Esophagus (tissue), 2 donors: ENCODE measurements around the gene SUN1. TPM values are rescaled to one million over a fixed set of nuclear protein-coding genes. Genes with fewer than 3 reads are reported as not detected.
A peak's percentile ranks its signal among the peaks of the same experiment; 100 is the strongest.
"Not testable (repeated sequence)": the region's sequence is repeated elsewhere in the genome, so short reads cannot be mapped to it uniquely, and the experiment has no call there.

Experiments
- H3K27ac ChIP-seq, 2 donors: one replicate each; pipeline ENCODE4 v1.5.1; 2013; ENCODE audit warnings: low read depth in 2 of 2, mild to moderate bottlenecking in 2 of 2, inconsistent platforms in 1 of 2, low read length in 1 of 2, moderate library complexity in 1 of 2
- H3K27me3 ChIP-seq, 2 donors: one replicate each; pipeline ENCODE4 v1.6.1; 2013; ENCODE audit warnings: low read length in 2 of 2, control low read depth in 1 of 2, mild to moderate bottlenecking in 1 of 2; ENCODE audit not compliant: insufficient read depth in 2 of 2, control insufficient read depth in 1 of 2
- H3K36me3 ChIP-seq, 2 donors: one replicate each; pipeline ENCODE4 v1.6.1; 2013; ENCODE audit warnings: low read length in 1 of 2; ENCODE audit not compliant: control insufficient read depth in 2 of 2, insufficient read depth in 2 of 2
- H3K4me1 ChIP-seq, 2 donors: one replicate each; pipeline ENCODE4 v1.6.1; 2013; ENCODE audit warnings: low read length in 1 of 2; ENCODE audit not compliant: control insufficient read depth in 2 of 2, insufficient read depth in 2 of 2
- H3K4me3 ChIP-seq, 2 donors: one replicate each; pipeline ENCODE4 v1.5.1; 2013; ENCODE audit warnings: low read length in 2 of 2, mild to moderate bottlenecking in 2 of 2, low read depth in 1 of 2, moderate library complexity in 1 of 2
- H3K9me3 ChIP-seq, 2 donors: one replicate each; pipeline ENCODE4 v1.6.1; 2013; ENCODE audit warnings: mild to moderate bottlenecking in 2 of 2, low read depth in 1 of 2, low read length in 1 of 2, moderate library complexity in 1 of 2; ENCODE audit not compliant: control insufficient read depth in 2 of 2, insufficient read depth in 1 of 2
- WGBS, 2 donors: extraction: QIAGEN DNeasy Blood & Tissue Kit; methylation state at CpG; one replicate each; pipeline ENCODE4 v1.1.7; 2013; 5-methylcytosine and 5-hydroxymethylcytosine counted together
- polyA plus RNA-seq, 2 donors: library from polyadenylated mRNA; stranded (reverse); fragments of 200-250 nt; gene quantifications; one replicate each; pipeline ENCODE4 v1.2.3, GENCODE V29; 2013
- donor health status: healthy with polysubstance abuse.
- donor health status: Bipolar disorder and iron deficiency.

Gene SUN1
- polyA plus RNA-seq, 2 donors, result 54.7 to 91.6 TPM

GRCh38 chr7:919114-919442 is 86.8 kb downstream of the SUN1 start:
- H3K4me1 ChIP-seq, result peaks cover 0 to 15% of the 10 kb centered on the region in 2 donors
- 89 to 92% methylated on average over 13 of the region's 13 CpGs for WGBS, 2 donors
- H3K4me3 ChIP-seq, result no peak overlapping the region
- no peak overlapping the region for H3K27ac ChIP-seq
- no peaks in the 10 kb centered on the region for H3K36me3 ChIP-seq
- H3K9me3 ChIP-seq, result no peaks in the 10 kb centered on the region
- no peaks in the 10 kb centered on the region for H3K27me3 ChIP-seq

GRCh38 chr7:919924-920341 is 87.7 kb downstream of the SUN1 start:
- Histone ChIP-seq H3K36me3 (no peaks in the 10 kb centered on the region), H3K9me3 (no peaks in the 10 kb centered on the region), H3K27ac (no peak overlapping the region), H3K4me1 (peaks cover 0 to 9% of the 10 kb centered on the region in 2 donors), H3K27me3 (no peaks in the 10 kb centered on the region), H3K4me3 (no peak overlapping the region)
- 71 to 85% methylated on average over 26 of the region's 26 CpGs for WGBS, 2 donors

GRCh38 chr7:920351-921070 is 88.2 kb downstream of the SUN1 start:
- WGBS, 2 donors, result 77 to 79% methylated on average over 40 of the region's 40 CpGs
- Histone ChIP-seq H3K9me3 (no peaks in the 10 kb centered on the region), H3K4me3 (no peak overlapping the region), H3K27me3 (no peaks in the 10 kb centered on the region), H3K36me3 (no peaks in the 10 kb centered on the region), H3K4me1 (peaks cover under 1 to 9% of the 10 kb centered on the region in 2 donors), H3K27ac (no peak overlapping the region)

GRCh38 chr7:921071-921461 is 88.8 kb downstream of the SUN1 start:
- Histone ChIP-seq H3K27ac (no peak overlapping the region), H3K4me1 (peaks cover 2 to 9% of the 10 kb centered on the region in 2 donors), H3K4me3 (no peak overlapping the region), H3K27me3 (no peaks in the 10 kb centered on the region), H3K36me3 (no peaks in the 10 kb centered on the region), H3K9me3 (no peaks in the 10 kb centered on the region)
- 91 to 92% methylated on average over 15 of the region's 15 CpGs for WGBS, 2 donors

GRCh38 chr7:921581-922333 is 89.5 kb downstream of the SUN1 start:
- Histone ChIP-seq H3K9me3 (no peaks in the 10 kb centered on the region), H3K27ac (no peak overlapping the region), H3K4me1 (peaks cover 2% of the 10 kb centered on the region in 2 donors), H3K4me3 (no peak overlapping the region), H3K36me3 (no peaks in the 10 kb centered on the region), H3K27me3 (no peaks in the 10 kb centered on the region)
- WGBS, 2 donors, result 64 to 67% methylated on average over 36 of the region's 36 CpGs

- no peaks in the 10 kb centered on the region for H3K9me3 ChIP-seq
- H3K36me3 ChIP-seq, result no peaks in the 10 kb centered on the region
- 65 to 66% methylated on average over 26 to 29 of the region's 29 CpGs for WGBS, 2 donors
- H3K27me3 ChIP-seq, result no peaks in the 10 kb centered on the region
- H3K4me1 ChIP-seq, result peaks cover 2% of the 10 kb centered on the region in 2 donors
- no peak overlapping the region for H3K4me3 ChIP-seq
- H3K27ac ChIP-seq, result peak overlapping the region; percentile 45 to 48
Measured at GRCh38 chr7:922334-923107, 90.2 kb downstream of the SUN1 start.

GRCh38 chr7:923108-924041 is 91.1 kb downstream of the SUN1 start:
- H3K27ac ChIP-seq, result peak overlapping the region; percentile 45 to 59
- no peaks in the 10 kb centered on the region for H3K27me3 ChIP-seq
- H3K4me3 ChIP-seq, result no peak overlapping the region
- H3K36me3 ChIP-seq, result no peaks in the 10 kb centered on the region
- 55 to 65% methylated on average over 38 to 40 of the region's 40 CpGs for WGBS, 2 donors
- H3K9me3 ChIP-seq, result no peaks in the 10 kb centered on the region
- H3K4me1 ChIP-seq, result peaks cover 2% of the 10 kb centered on the region in 2 donors

- WGBS, 2 donors, result 73 to 75% methylated on average over 10 to 25 of the region's 25 CpGs
- H3K36me3 ChIP-seq, H3K4me1 ChIP-seq, H3K9me3 ChIP-seq, H3K4me3 ChIP-seq, H3K27me3 ChIP-seq: not testable (repeated sequence)
- peak overlapping the region in 1 of 2 donors; percentile 36 for H3K27ac ChIP-seq
Measured at GRCh38 chr7:924042-924441, 91.8 kb downstream of the SUN1 start.
